H9 (cell line): Measurements from ENCODE around the gene FREM1. TPM values are rescaled to one million over a fixed set of nuclear protein-coding genes. Genes with fewer than 3 reads are reported as not detected.

Experiments used
- DNase-seq: peaks from one replicate; pipeline ENCODE4 v3.0.0-alpha.2; 2017
- H2AFZ ChIP-seq: one replicate; pipeline ENCODE4 v1.6.1; 2013; ENCODE audit warnings: mild to moderate bottlenecking, low read length, control low read depth, moderate library complexity
- H2AK5ac ChIP-seq: 2 replicates; pipeline ENCODE4 v1.6.1; 2013; ENCODE audit warnings: low read length, control low read depth, mixed read lengths; ENCODE audit not compliant: insufficient read length
- H2BK120ac ChIP-seq: one replicate; pipeline ENCODE4 v1.6.1; 2013; ENCODE audit warnings: low read depth, mild to moderate bottlenecking, low read length, control low read depth, inconsistent platforms; ENCODE audit not compliant: poor library complexity, severe bottlenecking
- H2BK12ac ChIP-seq: 2 replicates; pipeline ENCODE4 v1.6.1; 2013; ENCODE audit warnings: low read length, control low read depth, mixed read lengths, low read depth; ENCODE audit not compliant: insufficient read length
- H2BK15ac ChIP-seq: 2 replicates; pipeline ENCODE4 v1.6.1; 2013; ENCODE audit warnings: low read depth, low read length, control low read depth
- H2BK20ac ChIP-seq: one replicate; pipeline ENCODE4 v1.6.1; 2013; ENCODE audit warnings: low read depth, mild to moderate bottlenecking, low read length, control low read depth, inconsistent platforms; ENCODE audit not compliant: poor library complexity, severe bottlenecking
- H2BK5ac ChIP-seq: 2 replicates; pipeline ENCODE4 v1.6.1; 2013; ENCODE audit warnings: low read length, control low read depth, mixed read lengths; ENCODE audit not compliant: insufficient read length
- H3K14ac ChIP-seq: 2 replicates; pipeline ENCODE4 v1.6.1; 2013; ENCODE audit warnings: low read length, control low read depth; ENCODE audit not compliant: insufficient read depth
- H3K18ac ChIP-seq: 2 replicates; pipeline ENCODE4 v1.6.1; 2013; ENCODE audit warnings: low read depth, mild to moderate bottlenecking, mixed read lengths, low read length, control low read depth; ENCODE audit not compliant: insufficient read length
- H3K23ac ChIP-seq: 2 replicates; pipeline ENCODE4 v1.6.1; 2013; ENCODE audit warnings: low read length, control low read depth, mixed read lengths, low read depth; ENCODE audit not compliant: insufficient read length
- H3K23me2 ChIP-seq: 2 replicates; pipeline ENCODE4 v1.6.1; 2013; ENCODE audit warnings: low read depth, mild to moderate bottlenecking, mixed read lengths, low read length, control low read depth; ENCODE audit not compliant: insufficient read length, poor library complexity, severe bottlenecking
- H3K27ac ChIP-seq: 2 replicates; pipeline ENCODE4 v1.5.1; 2013; ENCODE audit warnings: low read length, control low read depth, mixed read lengths, low read depth; ENCODE audit not compliant: insufficient read length
- H3K27me3 ChIP-seq: 2 replicates; pipeline ENCODE4 v1.6.1; 2013; ENCODE audit warnings: low read length, control low read depth, inconsistent platforms; ENCODE audit not compliant: insufficient read depth
- H3K4ac ChIP-seq: 2 replicates; pipeline ENCODE4 v1.6.1; 2013; ENCODE audit warnings: low read depth, mild to moderate bottlenecking, control low read depth, inconsistent platforms, low read length, moderate library complexity
- H3K4me1 ChIP-seq: 2 replicates; pipeline ENCODE4 v1.6.1; 2013; ENCODE audit warnings: low read length, control low read depth, inconsistent platforms; ENCODE audit not compliant: insufficient read depth
- H3K4me2 ChIP-seq: 2 replicates; pipeline ENCODE4 v1.6.1; 2013; ENCODE audit warnings: low read length, control low read depth, mixed read lengths; ENCODE audit not compliant: insufficient read length, insufficient read depth
- H3K56ac ChIP-seq: 2 replicates; pipeline ENCODE4 v1.6.1; 2013; ENCODE audit warnings: low read depth, mild to moderate bottlenecking, mixed read lengths, low read length, control low read depth; ENCODE audit not compliant: insufficient read length
- H3K79me1 ChIP-seq: 2 replicates; pipeline ENCODE4 v1.6.1; 2013; ENCODE audit warnings: low read depth, mild to moderate bottlenecking, moderate library complexity, low read length, control low read depth, inconsistent platforms; ENCODE audit not compliant: insufficient read depth, poor library complexity, severe bottlenecking
- H3K79me2 ChIP-seq: 2 replicates; pipeline ENCODE4 v1.6.1; 2013; ENCODE audit warnings: low read length, control low read depth, inconsistent platforms; ENCODE audit not compliant: insufficient read depth
- H3K9ac ChIP-seq: 2 replicates; pipeline ENCODE4 v1.6.1; 2013; ENCODE audit warnings: low read length, control low read depth, mixed read lengths; ENCODE audit not compliant: insufficient read length; ENCODE audit errors: extremely low read depth
- H3K9me3 ChIP-seq: one replicate; pipeline ENCODE4 v1.6.1; 2013; ENCODE audit warnings: low read depth, low read length, inconsistent platforms; ENCODE audit not compliant: control insufficient read depth
- H3T11ph ChIP-seq: one replicate; pipeline ENCODE4 v1.6.1; 2013; ENCODE audit warnings: mild to moderate bottlenecking, low read length, control low read depth, inconsistent platforms
- H4K20me1 ChIP-seq: one replicate; pipeline ENCODE4 v1.6.1; 2013; ENCODE audit not compliant: control insufficient read depth, insufficient read length, insufficient read depth
- H4K5ac ChIP-seq: 2 replicates; pipeline ENCODE4 v1.6.1; 2013; ENCODE audit warnings: low read depth, mild to moderate bottlenecking, mixed read lengths, low read length, control low read depth; ENCODE audit not compliant: insufficient read length
- H4K8ac ChIP-seq: replicated peaks from 2 replicates; pipeline ENCODE4 v1.6.1; 2013; ENCODE audit warnings: low read length, control low read depth, mixed read lengths, low read depth; ENCODE audit not compliant: insufficient read length
- H4K91ac ChIP-seq: 2 replicates; pipeline ENCODE4 v1.6.1; 2013; ENCODE audit warnings: low read depth, mild to moderate bottlenecking, moderate library complexity, mixed read lengths, low read length, control low read depth; ENCODE audit not compliant: insufficient read length
- H3K27ac Mint-ChIP-seq, 3 experiments: 2 replicates in 2 of 3; 3 replicates in 1 of 3; pipeline ENCODE4 v1.8.0; 2020 to 2021; ENCODE audit warnings: mixed read lengths in 3 of 3, mild to moderate bottlenecking in 1 of 3, moderate library complexity in 1 of 3
- H3K27me3 Mint-ChIP-seq: 2 replicates; pipeline ENCODE4 v1.8.0; 2021; ENCODE audit warnings: low read depth, mild to moderate bottlenecking, moderate library complexity, mixed read lengths
- H3K36me3 Mint-ChIP-seq, 3 experiments: 2 replicates in 2 of 3; 3 replicates in 1 of 3; pipeline ENCODE4 v1.8.0; 2020 to 2021; ENCODE audit warnings: low read depth in 3 of 3, mixed read lengths in 3 of 3; ENCODE audit not compliant: insufficient read depth in 1 of 3
- H3K4me1 Mint-ChIP-seq, 2 experiments: 2 replicates each; pipeline ENCODE4 v1.8.0; 2020; ENCODE audit warnings: mixed read lengths in 2 of 2
- H3K4me3 Mint-ChIP-seq, 2 experiments: 2 replicates in 1 of 2; 3 replicates in 1 of 2; pipeline ENCODE4 v1.8.0; 2020 to 2021; ENCODE audit warnings: mild to moderate bottlenecking in 2 of 2, mixed read lengths in 2 of 2, moderate library complexity in 1 of 2
- H3K9me3 Mint-ChIP-seq, 2 experiments: 2 replicates in 1 of 2; 3 replicates in 1 of 2; pipeline ENCODE4 v1.8.0; 2020; ENCODE audit warnings: mild to moderate bottlenecking in 2 of 2, mixed read lengths in 2 of 2, moderate library complexity in 1 of 2
- WGBS: extraction: QIAGEN DNeasy Blood & Tissue Kit; methylation state at CpG from one replicate; pipeline ENCODE4 v1.1.7; 2013; ENCODE audit warnings: missing lambda C conversion rate, low lambda C conversion rate, mixed read lengths; ENCODE audit not compliant: insufficient read length; ENCODE audit errors: extremely low coverage; 5-methylcytosine and 5-hydroxymethylcytosine counted together
- total RNA-seq: library from RNA; stranded (reverse); gene quantifications from 2 replicates; pipeline ENCODE4 v1.2.1, GENCODE V29; 2021
- TF ChIP-seq, protein P1 (sequence below): fragments of 200-600 bp; sonication (generic); conservative IDR thresholded peaks from 3 replicates; pipeline ENCODE4 v1.8.0; 2021; ENCODE audit warnings: antibody characterized with exemption, mild to moderate bottlenecking

FREM1 gene
- total RNA-seq, 1 experiment from 2014 or later = 0.44 TPM

DNA sequence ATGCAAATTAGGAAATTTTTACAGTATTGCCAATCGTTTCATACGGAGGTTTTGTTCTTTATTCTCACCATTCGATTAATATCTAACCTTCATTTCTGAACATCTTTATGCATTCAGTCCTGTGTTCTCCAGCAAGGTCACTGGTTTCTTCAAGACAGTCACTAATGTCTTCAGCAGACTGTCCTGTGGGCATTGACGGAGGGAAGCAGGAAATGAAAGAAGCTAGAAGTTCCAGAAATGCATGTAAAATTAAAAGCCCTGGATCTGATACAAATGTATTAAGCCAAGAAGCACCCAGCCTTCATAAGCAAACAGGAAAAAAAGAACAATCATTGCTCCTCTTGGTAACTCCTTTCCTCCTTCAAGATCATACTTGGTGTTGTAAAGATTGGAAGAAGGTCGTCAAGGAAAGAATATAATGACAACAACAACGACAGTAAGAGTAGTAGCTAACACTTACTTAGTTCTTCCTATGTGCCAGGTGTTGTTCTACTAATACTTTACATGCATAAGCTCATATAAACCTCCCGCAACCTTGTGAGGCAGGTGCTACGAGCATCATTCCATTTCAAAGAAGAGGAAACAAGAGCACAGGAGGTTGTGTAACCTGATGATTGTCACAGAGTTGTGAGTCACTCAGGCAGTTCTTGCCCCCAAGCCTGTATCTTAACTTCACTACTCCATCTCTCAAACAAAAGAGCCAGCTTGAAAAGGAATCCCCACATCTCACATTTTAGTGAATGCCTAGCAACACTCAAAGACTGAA, 127.8 kb downstream of the FREM1 start:
- no peak overlapping the region for H4K91ac ChIP-seq
- no peaks in the 10 kb centered on the region for H4K20me1 ChIP-seq
- no peak overlapping the region for H2AK5ac ChIP-seq
- H3K4ac ChIP-seq = no peak overlapping the region
- no peak overlapping the region for H2BK5ac ChIP-seq
- no peak overlapping the region for H3K9ac ChIP-seq
- no peak overlapping the region for H3K18ac ChIP-seq
- Mint-ChIP-seq H3K4me1 (peaks cover 9 to 10% of the 10 kb centered on the region in 2 experiments), H3K4me3 (no peak overlapping the region), H3K36me3 (peaks cover 0 to 2% (median 0%) of the 10 kb centered on the region in 3 experiments; a peak in 1 of 7 replicates), H3K27me3 (no peaks in the 10 kb centered on the region), H3K9me3 (no peaks in the 10 kb centered on the region), H3K27ac (no peak overlapping the region; a peak in 1 of 7 replicates)
- H2BK12ac ChIP-seq = no peak overlapping the region
- no peak for DNase-seq
- WGBS = no CpG with 5 or more reads among the region's 8 CpGs
- no peak overlapping the region for H2AFZ ChIP-seq
- no peaks in the 10 kb centered on the region for H3K79me1 ChIP-seq
- no peaks in the 10 kb centered on the region; the same call in 1 of the 2 replicates for H3K27me3 ChIP-seq
- no peaks in the 10 kb centered on the region for H3K9me3 ChIP-seq
- H3K23me2 ChIP-seq = no peaks in the 10 kb centered on the region
- no peak overlapping the region for H3K56ac ChIP-seq
- H2BK20ac ChIP-seq = no peak overlapping the region
- H3K27ac ChIP-seq = no peak overlapping the region
- H2BK15ac ChIP-seq = no peak overlapping the region
- no peak overlapping the region for H3K14ac ChIP-seq
- H3K23ac ChIP-seq = no peak overlapping the region
- no peak overlapping the region for H2BK120ac ChIP-seq
- no peak overlapping the region for H3T11ph ChIP-seq
- H4K8ac ChIP-seq = no peak overlapping the region
- H3K4me1 ChIP-seq = no peaks in the 10 kb centered on the region
- H4K5ac ChIP-seq = no peak overlapping the region
- TF ChIP-seq, protein P1, sequence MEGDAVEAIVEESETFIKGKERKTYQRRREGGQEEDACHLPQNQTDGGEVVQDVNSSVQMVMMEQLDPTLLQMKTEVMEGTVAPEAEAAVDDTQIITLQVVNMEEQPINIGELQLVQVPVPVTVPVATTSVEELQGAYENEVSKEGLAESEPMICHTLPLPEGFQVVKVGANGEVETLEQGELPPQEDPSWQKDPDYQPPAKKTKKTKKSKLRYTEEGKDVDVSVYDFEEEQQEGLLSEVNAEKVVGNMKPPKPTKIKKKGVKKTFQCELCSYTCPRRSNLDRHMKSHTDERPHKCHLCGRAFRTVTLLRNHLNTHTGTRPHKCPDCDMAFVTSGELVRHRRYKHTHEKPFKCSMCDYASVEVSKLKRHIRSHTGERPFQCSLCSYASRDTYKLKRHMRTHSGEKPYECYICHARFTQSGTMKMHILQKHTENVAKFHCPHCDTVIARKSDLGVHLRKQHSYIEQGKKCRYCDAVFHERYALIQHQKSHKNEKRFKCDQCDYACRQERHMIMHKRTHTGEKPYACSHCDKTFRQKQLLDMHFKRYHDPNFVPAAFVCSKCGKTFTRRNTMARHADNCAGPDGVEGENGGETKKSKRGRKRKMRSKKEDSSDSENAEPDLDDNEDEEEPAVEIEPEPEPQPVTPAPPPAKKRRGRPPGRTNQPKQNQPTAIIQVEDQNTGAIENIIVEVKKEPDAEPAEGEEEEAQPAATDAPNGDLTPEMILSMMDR = no peak
- no peak overlapping the region for H3K4me2 ChIP-seq
- no peaks in the 10 kb centered on the region for H3K79me2 ChIP-seq
